Neural progenitor cell (in vitro differentiated cells): ENCODE data around the gene SLC48A1. TPM values are rescaled to one million over a fixed set of nuclear protein-coding genes. Genes with fewer than 3 reads are reported as not detected.

Experiments
- DNase-seq: peaks from one replicate; pipeline ENCODE4 v3.0.0-alpha.2; 2016; ENCODE audit warnings: low spot score
- H2AFZ ChIP-seq: fragments of 200-600 bp; sonication (generic); replicated peaks from 2 replicates; pipeline ENCODE4 v1.6.1; 2016; ENCODE audit warnings: antibody characterized with exemption
- H3F3A ChIP-seq: fragments of 200-600 bp; sonication (generic); 2 replicates; pipeline ENCODE4 v1.6.1; 2016; ENCODE audit warnings: antibody characterized with exemption, low read depth
- H3K27ac ChIP-seq: fragments of 200-600 bp; sonication (generic); 2 replicates; pipeline ENCODE4 v1.5.1; 2016; ENCODE audit warnings: mild to moderate bottlenecking
- H3K27me3 ChIP-seq: fragments of 200-600 bp; sonication (generic); 2 replicates; pipeline ENCODE4 v1.6.1; 2016; ENCODE audit warnings: mild to moderate bottlenecking, moderate library complexity
- H3K36me3 ChIP-seq: fragments of 200-600 bp; sonication (generic); 2 replicates; pipeline ENCODE4 v1.5.1; 2016
- H3K4me1 ChIP-seq: fragments of 200-600 bp; sonication (generic); 2 replicates; pipeline ENCODE4 v1.6.1; 2016; ENCODE audit warnings: mixed run types
- H3K4me2 ChIP-seq: fragments of 200-600 bp; sonication (generic); 2 replicates; pipeline ENCODE4 v1.6.1; 2016
- H3K4me3 ChIP-seq: fragments of 200-600 bp; sonication (generic); 2 replicates; pipeline ENCODE4 v1.5.1; 2016
- H3K79me2 ChIP-seq: fragments of 200-600 bp; sonication (generic); 2 replicates; pipeline ENCODE4 v1.6.1; 2016; ENCODE audit warnings: low read depth
- H3K9ac ChIP-seq: fragments of 200-600 bp; sonication (generic); 2 replicates; pipeline ENCODE4 v1.6.1; 2016
- H3K9me3 ChIP-seq: fragments of 200-600 bp; sonication (generic); 2 replicates; pipeline ENCODE4 v1.5.1; 2016; ENCODE audit warnings: low read depth
- H4K20me1 ChIP-seq: fragments of 200-600 bp; sonication (generic); 2 replicates; pipeline ENCODE4 v1.6.1; 2016; ENCODE audit warnings: low read depth
- H3K27ac Mint-ChIP-seq: 3 replicates; pipeline ENCODE4 v1.8.0; 2021; ENCODE audit warnings: mixed read lengths
- H3K27me3 Mint-ChIP-seq: 2 replicates; pipeline ENCODE4 v1.8.0; 2022; ENCODE audit warnings: low read depth, mild to moderate bottlenecking, inconsistent platforms, moderate library complexity, mixed read lengths; ENCODE audit not compliant: insufficient read depth
- H3K36me3 Mint-ChIP-seq: 3 replicates; pipeline ENCODE4 v1.8.0; 2021; ENCODE audit warnings: mixed read lengths
- H3K4me1 Mint-ChIP-seq: 3 replicates; pipeline ENCODE4 v1.8.0; 2021; ENCODE audit warnings: mixed read lengths
- H3K4me3 Mint-ChIP-seq: 3 replicates; pipeline ENCODE4 v1.8.0; 2021; ENCODE audit warnings: mild to moderate bottlenecking, moderate library complexity, mixed read lengths
- H3K9me3 Mint-ChIP-seq: 3 replicates; pipeline ENCODE4 v1.8.0; 2020; ENCODE audit warnings: mixed read lengths
- CTCF ChIP-seq: fragments of 200-600 bp; sonication (generic); IDR thresholded peaks from 2 replicates; pipeline ENCODE4 v1.5.1; 2017; ENCODE audit warnings: antibody characterized with exemption, mild to moderate bottlenecking
- EZH2 ChIP-seq: fragments of 200-600 bp; sonication (generic); IDR thresholded peaks from 2 replicates; pipeline ENCODE4 v1.6.1; 2017; ENCODE audit warnings: antibody characterized with exemption, mild to moderate bottlenecking, moderate library complexity
- EZH2phosphoT487 ChIP-seq: fragments of 200-600 bp; sonication (generic); IDR thresholded peaks from 2 replicates; pipeline ENCODE4 v1.6.1; 2017; ENCODE audit warnings: antibody characterized with exemption
- total RNA-seq: library from RNA; depleted of rRNA; stranded (reverse); fragments of >200 nt; gene quantifications from 2 replicates; pipeline ENCODE4 v1.2.3, GENCODE V29; 2015; ENCODE audit warnings: low replicate concordance

SLC48A1 gene
- total RNA-seq, 1 donor from 2014 or later: 8.3 TPM

GRCh38 chr12:47739297-47739696, 33.7 kb upstream of the SLC48A1 start:
- H3K4me3 Mint-ChIP-seq: no peak overlapping the region
- no peaks in the 10 kb centered on the region for H3K36me3 Mint-ChIP-seq
- Histone ChIP-seq H3K4me3 (no peak overlapping the region), H3K9ac (no peak overlapping the region), H3K36me3 (no peaks in the 10 kb centered on the region), H3F3A (peaks cover 3% of the 10 kb centered on the region), H2AFZ (no peak overlapping the region), H3K79me2 (no peaks in the 10 kb centered on the region), H3K9me3 (no peaks in the 10 kb centered on the region), H3K27ac (no peak overlapping the region), H3K27me3 (no peaks in the 10 kb centered on the region), H3K4me2 (no peak overlapping the region), H3K4me1 (peaks cover 23% of the 10 kb centered on the region), H4K20me1 (no peaks in the 10 kb centered on the region)
- peaks cover 36% of the 10 kb centered on the region for H3K4me1 Mint-ChIP-seq
- no peaks in the 10 kb centered on the region for H3K9me3 Mint-ChIP-seq
- DNase-seq: no peak
- H3K27ac Mint-ChIP-seq: peak overlapping the region; percentile 21
- peaks cover 4% of the 10 kb centered on the region for H3K27me3 Mint-ChIP-seq
- TF ChIP-seq EZH2 (no peak), CTCF (no peak), EZH2phosphoT487 (no peak)

- no peaks in the 10 kb centered on the region for H3K36me3 Mint-ChIP-seq
- no peak overlapping the region for H3K27ac ChIP-seq
- H3K36me3 ChIP-seq: no peaks in the 10 kb centered on the region
- no peak overlapping the region for H2AFZ ChIP-seq
- no peak overlapping the region for H3K4me3 Mint-ChIP-seq
- no peak overlapping the region for H3K4me3 ChIP-seq
- H3K79me2 ChIP-seq: no peaks in the 10 kb centered on the region
- peaks cover 21% of the 10 kb centered on the region for H3K4me1 ChIP-seq
- no peaks in the 10 kb centered on the region for H3K27me3 ChIP-seq
- peaks cover 34% of the 10 kb centered on the region for H3K4me1 Mint-ChIP-seq
- H3K27ac Mint-ChIP-seq: no peak overlapping the region
- no peaks in the 10 kb centered on the region for H4K20me1 ChIP-seq
- TF ChIP-seq CTCF: no peak
- no peak for TF ChIP-seq EZH2phosphoT487
- no peak for TF ChIP-seq EZH2
- no peak overlapping the region for H3K9ac ChIP-seq
- H3K9me3 Mint-ChIP-seq: no peaks in the 10 kb centered on the region
- H3F3A ChIP-seq: peaks cover 5% of the 10 kb centered on the region
- no peak overlapping the region for H3K4me2 ChIP-seq
- peaks cover 4% of the 10 kb centered on the region for H3K27me3 Mint-ChIP-seq
- DNase-seq: no peak
- no peaks in the 10 kb centered on the region for H3K9me3 ChIP-seq
Measured at GRCh38 chr12:47739979-47740378, 33.1 kb upstream of the SLC48A1 start.

GRCh38 chr12:47740606-47741339, 32.3 kb upstream of the SLC48A1 start:
- Histone ChIP-seq H3F3A (peaks cover 5% of the 10 kb centered on the region), H3K79me2 (no peaks in the 10 kb centered on the region), H2AFZ (peak overlapping the region; percentile 69), H3K9me3 (no peaks in the 10 kb centered on the region), H3K4me1 (peaks cover 22% of the 10 kb centered on the region), H3K27ac (no peak overlapping the region), H3K4me2 (peak overlapping the region; percentile 0), H4K20me1 (no peaks in the 10 kb centered on the region), H3K36me3 (no peaks in the 10 kb centered on the region), H3K9ac (no peak overlapping the region), H3K4me3 (no peak overlapping the region), H3K27me3 (no peaks in the 10 kb centered on the region)
- Mint-ChIP-seq H3K27ac (no peak overlapping the region), H3K36me3 (no peaks in the 10 kb centered on the region), H3K4me1 (peaks cover 36% of the 10 kb centered on the region), H3K9me3 (no peaks in the 10 kb centered on the region), H3K27me3 (peaks cover 7% of the 10 kb centered on the region), H3K4me3 (no peak overlapping the region)
- TF ChIP-seq CTCF (no peak), EZH2 (no peak), EZH2phosphoT487 (no peak)
- DNase-seq: no peak
